GM18511 (cell line): ENCODE measurements around the gene LDLRAD4.

ENCODE experiments used
- ATAC-seq: cut with Tn5 transposase; IDR thresholded peaks from one replicate; pipeline ENCODE4 v1.9.1; 2021; ENCODE audit warnings: mild to moderate bottlenecking, moderate library complexity; ENCODE audit not compliant: unreplicated experiment

LDLRAD4 gene

GRCh38 chr18:13454363-13455150 lies 236.0 kb downstream of the LDLRAD4 start:
- no peak for ATAC-seq

DNA sequence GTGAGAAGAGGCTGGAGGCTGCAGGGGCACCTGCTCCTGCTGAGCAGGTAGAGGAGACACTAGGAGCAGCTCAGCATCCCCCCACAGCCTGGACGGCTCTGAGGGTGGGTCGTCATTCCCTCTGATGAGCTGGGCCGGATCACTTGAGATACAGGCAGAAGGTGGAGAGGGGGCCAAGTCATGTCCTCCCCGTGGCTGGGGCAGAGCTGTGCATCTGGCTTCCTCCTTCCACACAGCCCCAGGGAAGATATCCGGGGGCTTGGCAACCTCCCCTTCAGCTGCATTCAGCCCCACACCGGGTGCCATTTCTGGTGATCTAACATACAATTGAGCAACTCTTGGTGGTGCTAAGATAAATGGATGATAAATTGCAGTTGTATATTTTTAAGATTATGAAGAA lies 236.9 kb downstream of the LDLRAD4 start:
- ATAC-seq: no peak

GRCh38 chr18:13455960-13456481 lies 237.5 kb downstream of the LDLRAD4 start:
- ATAC-seq: peak; percentile 79

GRCh38 chr18:13456736-13457271 lies 238.2 kb downstream of the LDLRAD4 start:
- no peak for ATAC-seq

GRCh38 chr18:13457327-13457726 lies 238.8 kb downstream of the LDLRAD4 start:
- ATAC-seq: no peak

GRCh38 chr18:13460946-13461345 lies 242.4 kb downstream of the LDLRAD4 start:
- ATAC-seq: no peak

- no peak for ATAC-seq
Observed at GRCh38 chr18:13461469-13461868, 242.9 kb downstream of the LDLRAD4 start.

GRCh38 chr18:13461936-13462335 lies 243.4 kb downstream of the LDLRAD4 start:
- ATAC-seq: no peak

DNA sequence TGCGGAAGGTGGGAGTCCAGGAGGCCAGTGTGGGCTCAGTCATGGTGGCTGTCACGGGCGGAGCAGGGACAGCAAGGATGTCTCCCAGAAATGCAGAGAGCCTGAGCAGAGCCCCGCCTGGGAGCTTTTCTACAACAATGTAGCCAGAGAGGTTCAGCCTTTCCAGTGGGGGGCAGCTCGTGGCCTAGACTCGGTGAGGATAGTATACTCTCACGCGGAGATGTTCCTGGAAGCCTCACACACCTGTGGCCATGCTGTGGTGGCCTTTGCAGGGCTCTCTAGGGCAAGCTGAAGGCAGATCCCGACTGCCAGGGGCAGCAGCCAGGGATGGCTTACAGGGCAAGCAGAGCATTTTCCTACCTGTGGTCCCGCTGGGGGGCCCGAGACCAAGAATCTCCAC lies 244.1 kb downstream of the LDLRAD4 start:
- ATAC-seq: no peak

GRCh38 chr18:13463526-13464210 lies 245.1 kb downstream of the LDLRAD4 start:
- ATAC-seq: no peak

GRCh38 chr18:13464432-13465123 lies 246.0 kb downstream of the LDLRAD4 start:
- ATAC-seq: peak; percentile 96

DNA sequence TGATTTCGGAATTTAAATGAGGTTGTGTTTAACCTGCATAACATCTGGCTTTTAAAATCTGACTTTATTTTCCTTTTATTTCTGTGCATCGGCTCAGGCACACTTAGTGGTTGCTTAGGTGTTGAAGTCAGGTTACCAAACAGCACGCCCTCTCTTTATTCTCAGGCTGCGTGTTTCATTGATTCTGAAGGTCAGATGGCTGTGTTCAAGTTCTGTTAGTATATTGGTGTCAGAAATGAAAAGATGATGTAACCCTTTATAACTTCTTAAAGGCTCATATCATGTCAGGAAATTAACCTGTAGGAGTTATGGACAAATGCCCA lies 246.5 kb downstream of the LDLRAD4 start:
- peak; percentile 31 for ATAC-seq

- peak; percentile 9 for ATAC-seq
Observed at GRCh38 chr18:13465476-13465875, 246.9 kb downstream of the LDLRAD4 start.

DNA sequence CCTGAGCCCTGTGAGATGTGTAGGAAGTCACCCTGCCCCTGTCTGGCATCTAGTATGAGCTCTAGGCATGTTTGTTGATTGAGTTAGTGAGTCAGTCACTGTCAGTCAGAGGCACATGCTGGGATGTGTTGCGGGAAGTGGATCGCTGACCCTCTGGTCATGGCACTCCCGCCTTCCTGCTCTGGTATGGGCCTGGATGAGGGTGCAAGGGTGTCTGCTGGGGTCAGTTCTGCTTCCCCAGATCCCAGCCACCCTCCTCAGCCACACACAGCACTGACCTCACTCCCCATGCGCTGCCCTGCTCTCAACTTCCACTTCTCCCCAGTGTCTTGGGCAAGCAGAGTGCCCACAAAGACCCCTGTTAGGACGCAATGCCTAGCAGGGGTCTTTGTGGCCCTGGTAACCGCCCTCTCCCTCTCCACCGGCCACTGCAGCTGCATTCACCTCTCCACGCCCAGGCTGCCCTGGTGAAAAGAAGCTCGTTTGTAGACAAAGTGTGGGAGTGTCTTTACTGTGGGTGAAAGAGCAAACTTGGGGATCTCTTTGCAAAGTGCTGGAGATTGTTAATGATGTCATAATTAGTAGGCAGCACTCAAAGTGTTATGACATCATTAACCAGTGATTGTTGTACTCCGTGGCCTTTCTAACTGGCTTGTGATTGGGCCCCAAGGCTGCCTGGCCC lies 252.1 kb downstream of the LDLRAD4 start:
- no peak for ATAC-seq

GRCh38 chr18:13471198-13471845 lies 252.8 kb downstream of the LDLRAD4 start:
- ATAC-seq: no peak

GRCh38 chr18:13471971-13472628 lies 253.5 kb downstream of the LDLRAD4 start:
- no peak for ATAC-seq

DNA sequence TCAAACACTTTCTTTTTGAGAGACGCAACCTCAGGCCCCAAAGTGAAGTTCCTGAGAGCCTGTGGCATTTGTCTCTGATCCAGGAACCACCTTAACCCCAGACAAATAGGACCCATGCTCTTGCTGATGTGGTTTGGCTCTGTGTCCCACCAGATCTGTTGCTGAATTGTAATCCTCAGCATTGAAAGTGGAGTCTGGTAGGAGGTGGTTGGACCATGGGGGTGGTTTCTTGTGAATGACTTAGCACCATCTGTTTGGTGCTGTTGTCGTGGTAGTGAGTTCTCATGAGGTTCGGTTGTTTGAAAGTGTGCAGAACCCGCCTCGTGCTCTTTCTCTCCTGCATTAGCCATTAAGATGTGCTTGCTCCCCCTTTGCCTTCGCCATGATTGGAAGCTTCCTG lies 255.2 kb downstream of the LDLRAD4 start:
- ATAC-seq: no peak

- ATAC-seq: no peak
Observed at GRCh38 chr18:13474336-13474735, 255.8 kb downstream of the LDLRAD4 start.

DNA sequence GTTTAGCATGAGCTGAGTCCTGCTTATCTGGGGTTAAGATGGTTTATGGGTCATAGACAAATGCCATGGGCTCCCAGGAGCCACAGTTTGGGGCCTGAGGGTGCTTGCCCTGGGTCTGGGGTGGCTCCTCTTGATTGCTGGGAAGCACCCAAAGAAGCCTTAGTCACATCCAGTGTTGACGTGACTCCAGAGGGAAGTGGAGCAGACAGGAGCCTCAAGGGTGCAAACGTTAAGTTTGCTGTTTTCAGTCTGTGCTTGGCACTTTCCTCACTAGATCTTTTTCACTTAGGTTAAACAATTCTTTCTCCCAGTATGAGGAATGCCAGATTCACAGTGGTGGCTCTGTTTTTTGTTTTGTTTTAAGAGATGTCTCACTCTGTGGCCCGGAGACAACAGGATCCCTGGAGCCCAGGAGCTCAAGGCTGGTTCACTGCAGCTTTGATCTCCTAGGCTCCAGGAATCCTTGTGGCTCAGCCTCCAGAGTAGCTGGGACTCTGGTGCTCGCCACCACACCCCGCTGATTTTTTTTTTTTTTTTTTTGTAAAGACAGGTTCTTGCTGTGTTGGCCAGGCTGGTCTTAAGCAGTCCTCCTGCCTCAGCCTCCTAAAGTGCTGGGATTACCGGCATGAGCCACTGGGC lies 256.5 kb downstream of the LDLRAD4 start:
- ATAC-seq: no peak
